ENCODE data around the gene NEBL. TPM values are rescaled to one million over a fixed set of nuclear protein-coding genes. Genes with fewer than 3 reads are reported as not detected.

NEBL gene
- total and polyA plus RNA-seq, 2 of the 4 experiments (the other 2 are of a cell fraction) = under 0.01 TPM

DNA sequence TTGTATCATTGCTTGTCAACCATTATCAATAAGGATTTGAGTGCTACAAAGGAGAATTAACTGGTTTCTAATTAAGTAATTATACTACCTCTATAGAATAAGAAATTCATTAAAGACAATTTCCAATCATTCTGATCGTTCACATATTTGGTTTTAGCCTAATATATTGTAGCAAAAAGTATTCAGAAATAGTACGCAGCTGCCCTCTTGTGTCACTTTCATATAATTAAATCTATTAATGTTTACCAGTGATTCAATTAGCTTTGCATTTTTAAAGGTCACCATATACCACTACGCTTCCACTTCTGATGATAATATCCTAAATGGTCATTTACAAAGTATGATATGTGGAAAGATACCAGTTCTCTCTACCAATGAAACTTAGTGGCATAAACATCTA, 128.3 kb downstream of the NEBL start:
- intact Hi-C loops (cut with micrococcal nuclease) (loop anchor here (2.0 kb wide), 1 partner anchor 952 kb away; the partner anchor contains the start of gene PLXDC2), in situ Hi-C loops (cut with MboI; ENCODE audit: low sequenced_read_pairs) (no loop called here), dilution Hi-C loops (cut with HindIII; ENCODE audit: low sequenced_read_pairs, unreplicated experiment) (no loop called here)
- Histone ChIP-seq H3K9me3 (ENCODE audit: control insufficient read depth, insufficient read depth, low read length) (peaks cover 4% of the 10 kb centered on the region; the same call in 1 of the 2 replicates), H3K36me3 (ENCODE audit: control insufficient read depth, insufficient read depth, low read length) (no peaks in the 10 kb centered on the region), H3K14ac (replicated peaks; ENCODE audit: low read depth, low read length) (no peak overlapping the region), H2BK20ac (ENCODE audit: low read depth, low read length) (no peak overlapping the region), H2BK15ac (ENCODE audit: low read depth, low read length) (no peak overlapping the region), H4K8ac (ENCODE audit: low read depth in 2 of 2, low read length in 2 of 2) (no peak overlapping the region), H3K79me1 (ENCODE audit: low read depth in 1 of 2, low read length in 2 of 2) (no peaks in the 10 kb centered on the region), H3K23ac (ENCODE audit: low read depth, low read length) (no peak overlapping the region), H3K27ac (ENCODE audit: insufficient read depth, low read length) (no peak overlapping the region), H4K91ac (ENCODE audit: insufficient read depth, low read depth, low read length) (no peak overlapping the region), H2BK5ac (ENCODE audit: low read depth, low read length, poor library complexity, severe bottlenecking) (no peak overlapping the region), H2AK9ac (replicated peaks; ENCODE audit: low read depth, low read length, poor library complexity) (no peak overlapping the region), H3K27me3 (ENCODE audit: control insufficient read depth, insufficient read depth, low read length) (no peaks in the 10 kb centered on the region), H3K9me1 (ENCODE audit: insufficient read depth, low read length) (no peaks in the 10 kb centered on the region), H2AK5ac (ENCODE audit: low read depth, low read length) (no peak overlapping the region), H3K4ac (ENCODE audit: low read depth, low read length) (no peak overlapping the region), H2BK120ac (ENCODE audit: low read depth, low read length) (no peak overlapping the region), H2AFZ (replicated peaks; ENCODE audit: low read length, poor library complexity) (no peak overlapping the region), H3K4me3 (ENCODE audit: insufficient read depth, low read depth, low read length) (no peak overlapping the region), H3K9ac (ENCODE audit: low read depth, low read length) (no peak overlapping the region), H3K18ac (ENCODE audit: low read depth, low read length) (no peak overlapping the region), H3K4me2 (ENCODE audit: low read depth, low read length) (no peak overlapping the region), H4K5ac (ENCODE audit: low read depth, low read length) (no peak overlapping the region), H3K4me1 (ENCODE audit: control insufficient read depth, insufficient read depth, low read length) (no peaks in the 10 kb centered on the region), H4K20me1 (ENCODE audit: insufficient read depth, low read length) (no peaks in the 10 kb centered on the region), H3K56ac (ENCODE audit: extremely low read depth, insufficient read depth, low read length) (no peak overlapping the region)
- TF ChIP-seq, protein P1, sequence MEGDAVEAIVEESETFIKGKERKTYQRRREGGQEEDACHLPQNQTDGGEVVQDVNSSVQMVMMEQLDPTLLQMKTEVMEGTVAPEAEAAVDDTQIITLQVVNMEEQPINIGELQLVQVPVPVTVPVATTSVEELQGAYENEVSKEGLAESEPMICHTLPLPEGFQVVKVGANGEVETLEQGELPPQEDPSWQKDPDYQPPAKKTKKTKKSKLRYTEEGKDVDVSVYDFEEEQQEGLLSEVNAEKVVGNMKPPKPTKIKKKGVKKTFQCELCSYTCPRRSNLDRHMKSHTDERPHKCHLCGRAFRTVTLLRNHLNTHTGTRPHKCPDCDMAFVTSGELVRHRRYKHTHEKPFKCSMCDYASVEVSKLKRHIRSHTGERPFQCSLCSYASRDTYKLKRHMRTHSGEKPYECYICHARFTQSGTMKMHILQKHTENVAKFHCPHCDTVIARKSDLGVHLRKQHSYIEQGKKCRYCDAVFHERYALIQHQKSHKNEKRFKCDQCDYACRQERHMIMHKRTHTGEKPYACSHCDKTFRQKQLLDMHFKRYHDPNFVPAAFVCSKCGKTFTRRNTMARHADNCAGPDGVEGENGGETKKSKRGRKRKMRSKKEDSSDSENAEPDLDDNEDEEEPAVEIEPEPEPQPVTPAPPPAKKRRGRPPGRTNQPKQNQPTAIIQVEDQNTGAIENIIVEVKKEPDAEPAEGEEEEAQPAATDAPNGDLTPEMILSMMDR (conservative IDR thresholded peaks at IDR 0.05; ENCODE audit: low read depth, low read length) = peak; percentile 35
- no peak for TF ChIP-seq CEBPB (IDR thresholded peaks at IDR 0.05; ENCODE audit: low read depth, low read length)
- CTCF ChIA-PET = no interaction called here
- no peak for ATAC-seq (ENCODE audit: low read depth)
- POLR2A ChIA-PET (ENCODE audit: unreplicated experiment) = no interaction called here
- no TSS peak for BruUV-seq (replicated peaks)
- DNase-seq = no peak
- no CpG with 5 or more reads among the region's 3 CpGs for WGBS, 2 experiments (ENCODE audit: extremely low coverage in 2 of 2, insufficient read length in 1 of 2)

Measured in IMR-90 (cell line).